ENCODE measurements around the gene FAM81B.

- no peak for TF ChIP-seq CTCF (IDR thresholded peaks at IDR 0.05)
- no peak for TF ChIP-seq POLR2A (IDR thresholded peaks at IDR 0.05)
Measured at GRCh38 chr5:95375591-95375990, 15.6 kb upstream of the FAM81B start.
